Measurements from ENCODE around the gene ABCG2. TPM values are rescaled to one million over a fixed set of nuclear protein-coding genes. Genes with fewer than 3 reads are reported as not detected.

Gene ABCG2
- total RNA-seq (2021): not detected in 2 replicates
- percentile 5 among the genes with signal in this experiment for Bru-seq, nascent RNA
- percentile 4 among the genes with signal in this experiment for BruChase-seq, experiment 1, labeled RNA remaining after a 2-hour chase
- BruChase-seq, experiment 2, labeled RNA remaining after a 6-hour chase: percentile 2 among the genes with signal in this experiment
- long read RNA-seq: 0 reads

- Histone ChIP-seq H3K36me3 (ENCODE audit: insufficient read depth, low read length, poor library complexity, severe bottlenecking) (no peaks in the 10 kb centered on the region), H3K9me3 (ENCODE audit: low read depth, low read length, poor library complexity, severe bottlenecking) (no peaks in the 10 kb centered on the region), H3K27ac (ENCODE audit: low read depth, low read length, poor library complexity, severe bottlenecking) (no peak within 1 kb of the TSS), H3K4me3 (ENCODE audit: low read depth, low read length, poor library complexity, severe bottlenecking) (peak within 1 kb of the TSS; percentile 46), H3K4me1 (ENCODE audit: insufficient read depth, low read length, poor library complexity, severe bottlenecking) (no peaks in the 10 kb centered on the region), H3K27me3 (replicated peaks; ENCODE audit: insufficient read depth, low read depth, low read length, poor library complexity) (no peaks in the 10 kb centered on the region)
- no peak for TF ChIP-seq EZH2 (IDR thresholded peaks at IDR 0.05; ENCODE audit: borderline replicate concordance, low read depth, low read length, poor library complexity, severe bottlenecking)
- TF ChIP-seq, protein P1, sequence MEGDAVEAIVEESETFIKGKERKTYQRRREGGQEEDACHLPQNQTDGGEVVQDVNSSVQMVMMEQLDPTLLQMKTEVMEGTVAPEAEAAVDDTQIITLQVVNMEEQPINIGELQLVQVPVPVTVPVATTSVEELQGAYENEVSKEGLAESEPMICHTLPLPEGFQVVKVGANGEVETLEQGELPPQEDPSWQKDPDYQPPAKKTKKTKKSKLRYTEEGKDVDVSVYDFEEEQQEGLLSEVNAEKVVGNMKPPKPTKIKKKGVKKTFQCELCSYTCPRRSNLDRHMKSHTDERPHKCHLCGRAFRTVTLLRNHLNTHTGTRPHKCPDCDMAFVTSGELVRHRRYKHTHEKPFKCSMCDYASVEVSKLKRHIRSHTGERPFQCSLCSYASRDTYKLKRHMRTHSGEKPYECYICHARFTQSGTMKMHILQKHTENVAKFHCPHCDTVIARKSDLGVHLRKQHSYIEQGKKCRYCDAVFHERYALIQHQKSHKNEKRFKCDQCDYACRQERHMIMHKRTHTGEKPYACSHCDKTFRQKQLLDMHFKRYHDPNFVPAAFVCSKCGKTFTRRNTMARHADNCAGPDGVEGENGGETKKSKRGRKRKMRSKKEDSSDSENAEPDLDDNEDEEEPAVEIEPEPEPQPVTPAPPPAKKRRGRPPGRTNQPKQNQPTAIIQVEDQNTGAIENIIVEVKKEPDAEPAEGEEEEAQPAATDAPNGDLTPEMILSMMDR (conservative IDR thresholded peaks at IDR 0.05; ENCODE audit: low read depth, low read length): no peak
- intact Hi-C loops (cut with micrococcal nuclease; ENCODE audit: unreplicated experiment): no loop called here
- CTCF ChIA-PET: interaction anchor here (0.5 kb wide), 1 partner anchor 358 kb away, joined by 3 read pairs; no protein-coding TSS in a partner anchor
- DNase-seq (ENCODE audit: low spot score): peak; percentile 37
- POLR2A ChIA-PET (ENCODE audit: low non-redundant PET): no interaction called here
- BruUV-seq (replicated peaks): no TSS peak
These were observed at the start of gene ABCG2 for GRCh38 chr4:88158489-88159228. ABCG2 (minus strand) TSS chr4:88158639; CDS start chr4:88139995, 18,644 bp downstream.

DNA sequence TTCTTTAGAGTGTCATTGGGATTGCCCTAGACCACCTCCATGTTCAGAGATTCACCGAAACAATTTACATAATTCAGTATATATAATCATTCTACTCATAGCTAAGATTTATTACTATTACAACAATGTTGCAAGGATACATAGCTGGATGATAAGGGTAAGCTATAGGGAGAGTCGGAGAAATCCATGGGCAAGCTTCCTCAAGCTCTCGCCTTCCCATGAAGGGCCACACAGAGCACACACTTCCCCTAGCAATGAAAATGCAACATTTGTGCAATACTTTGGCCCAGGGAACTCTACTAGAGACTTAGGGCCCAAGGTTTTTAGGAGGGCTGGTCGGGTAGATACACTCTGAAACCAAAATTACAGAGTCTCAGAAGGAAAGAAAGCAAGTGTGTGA is 49.7 kb upstream of the ABCG2 start:
- Histone ChIP-seq H3K4me3 (ENCODE audit: low read depth, low read length, poor library complexity, severe bottlenecking) (no peak overlapping the region), H3K4me1 (ENCODE audit: insufficient read depth, low read length, poor library complexity, severe bottlenecking) (no peaks in the 10 kb centered on the region), H3K36me3 (ENCODE audit: insufficient read depth, low read length, poor library complexity, severe bottlenecking) (no peaks in the 10 kb centered on the region), H3K9me3 (ENCODE audit: low read depth, low read length, poor library complexity, severe bottlenecking) (no peaks in the 10 kb centered on the region), H3K27me3 (replicated peaks; ENCODE audit: insufficient read depth, low read depth, low read length, poor library complexity) (no peaks in the 10 kb centered on the region), H3K27ac (ENCODE audit: low read depth, low read length, poor library complexity, severe bottlenecking) (no peak overlapping the region)
- intact Hi-C loops (cut with micrococcal nuclease; ENCODE audit: unreplicated experiment): no loop called here
- no peak for TF ChIP-seq EZH2 (IDR thresholded peaks at IDR 0.05; ENCODE audit: borderline replicate concordance, low read depth, low read length, poor library complexity, severe bottlenecking)
- TF ChIP-seq, protein P1 (conservative IDR thresholded peaks at IDR 0.05; ENCODE audit: low read depth, low read length): no peak
- POLR2A ChIA-PET (ENCODE audit: low non-redundant PET): no interaction called here
- DNase-seq (ENCODE audit: low spot score): no peak
- CTCF ChIA-PET: no interaction called here
- no TSS peak for BruUV-seq (replicated peaks)

- ChIA-PET POLR2A (ENCODE audit: low non-redundant PET) (no interaction called here), CTCF (no interaction called here)
- H3K9me3 ChIP-seq (ENCODE audit: low read depth, low read length, poor library complexity, severe bottlenecking): no peaks in the 10 kb centered on the region
- BruUV-seq (replicated peaks): no TSS peak
- H3K36me3 ChIP-seq (ENCODE audit: insufficient read depth, low read length, poor library complexity, severe bottlenecking): no peaks in the 10 kb centered on the region
- DNase-seq (ENCODE audit: low spot score): no peak
- no peaks in the 10 kb centered on the region for H3K4me1 ChIP-seq (ENCODE audit: insufficient read depth, low read length, poor library complexity, severe bottlenecking)
- no peaks in the 10 kb centered on the region for H3K27me3 ChIP-seq (replicated peaks; ENCODE audit: insufficient read depth, low read depth, low read length, poor library complexity)
- intact Hi-C loops (cut with micrococcal nuclease; ENCODE audit: unreplicated experiment): no loop called here
- no peak overlapping the region for H3K27ac ChIP-seq (ENCODE audit: low read depth, low read length, poor library complexity, severe bottlenecking)
- TF ChIP-seq, protein P1 (conservative IDR thresholded peaks at IDR 0.05; ENCODE audit: low read depth, low read length): no peak
- TF ChIP-seq EZH2 (IDR thresholded peaks at IDR 0.05; ENCODE audit: borderline replicate concordance, low read depth, low read length, poor library complexity, severe bottlenecking): no peak
- no peak overlapping the region for H3K4me3 ChIP-seq (ENCODE audit: low read depth, low read length, poor library complexity, severe bottlenecking)
These were observed 48.7 kb upstream of the ABCG2 start for GRCh38 chr4:88207171-88207570.
